ENCODE measurements around the gene ROR2. TPM values are rescaled to one million over a fixed set of nuclear protein-coding genes. Genes with fewer than 3 reads are reported as not detected.

The ROR2 gene
- total and polyA plus RNA-seq, 2 donors: 4.5 to 7.1 TPM

- Histone ChIP-seq H3K27me3 (ENCODE audit: control insufficient read depth in 2 of 2, insufficient read depth in 1 of 2, low read length in 1 of 2) (peaks cover 0 to 21% of the 10 kb centered on the region in 2 donors), H3K27ac (ENCODE audit: low read depth in 1 of 2, low read length in 1 of 2) (no peak overlapping the region), H3K9me3 (ENCODE audit: control insufficient read depth in 2 of 2, insufficient read depth in 1 of 2, low read length in 1 of 2) (no peaks in the 10 kb centered on the region), H3K4me1 (ENCODE audit: control insufficient read depth in 2 of 2, insufficient read depth in 2 of 2, low read length in 2 of 2) (peaks cover 0 to 7% of the 10 kb centered on the region in 2 donors), H3K4me3 (ENCODE audit: low read length in 2 of 2) (no peak overlapping the region), H3K36me3 (ENCODE audit: control insufficient read depth in 2 of 2, insufficient read depth in 2 of 2, low read length in 1 of 2) (no peaks in the 10 kb centered on the region)
- DNase-seq (ENCODE audit: low read depth in 6 of 9, low spot score in 9 of 9): no peak
- 94% methylated on average over 3 of the region's 3 CpGs for WGBS
Measured at GRCh38 chr9:91883503-91883902, 66.5 kb downstream of the ROR2 start.

GRCh38 chr9:91882627-91883026 lies 67.4 kb downstream of the ROR2 start:
- H3K9me3 ChIP-seq (ENCODE audit: control insufficient read depth in 2 of 2, insufficient read depth in 1 of 2, low read length in 1 of 2): no peaks in the 10 kb centered on the region
- 86% methylated on average over 4 of the region's 4 CpGs for WGBS
- H3K4me3 ChIP-seq (ENCODE audit: low read length in 2 of 2): no peak overlapping the region
- DNase-seq (ENCODE audit: low read depth in 6 of 9, low spot score in 9 of 9): no peak
- H3K4me1 ChIP-seq (ENCODE audit: control insufficient read depth in 2 of 2, insufficient read depth in 2 of 2, low read length in 2 of 2): peaks cover 0 to 7% of the 10 kb centered on the region in 2 donors
- no peak overlapping the region for H3K27ac ChIP-seq (ENCODE audit: low read depth in 1 of 2, low read length in 1 of 2)
- H3K36me3 ChIP-seq (ENCODE audit: control insufficient read depth in 2 of 2, insufficient read depth in 2 of 2, low read length in 1 of 2): no peaks in the 10 kb centered on the region
- peaks cover 0 to 21% of the 10 kb centered on the region in 2 donors for H3K27me3 ChIP-seq (ENCODE audit: control insufficient read depth in 2 of 2, insufficient read depth in 1 of 2, low read length in 1 of 2)

- no peak overlapping the region for H3K4me3 ChIP-seq (ENCODE audit: low read length in 2 of 2)
- no peaks in the 10 kb centered on the region for H3K36me3 ChIP-seq (ENCODE audit: control insufficient read depth in 2 of 2, insufficient read depth in 2 of 2, low read length in 1 of 2)
- H3K4me1 ChIP-seq (ENCODE audit: control insufficient read depth in 2 of 2, insufficient read depth in 2 of 2, low read length in 2 of 2): peaks cover 0 to 7% of the 10 kb centered on the region in 2 donors
- H3K27ac ChIP-seq (ENCODE audit: low read depth in 1 of 2, low read length in 1 of 2): no peak overlapping the region
- WGBS: 89% methylated on average over 3 of the region's 3 CpGs
- peaks cover 0 to 6% of the 10 kb centered on the region in 2 donors for H3K27me3 ChIP-seq (ENCODE audit: control insufficient read depth in 2 of 2, insufficient read depth in 1 of 2, low read length in 1 of 2)
- DNase-seq (ENCODE audit: low read depth in 6 of 9, low spot score in 9 of 9): no peak
- no peaks in the 10 kb centered on the region for H3K9me3 ChIP-seq (ENCODE audit: control insufficient read depth in 2 of 2, insufficient read depth in 1 of 2, low read length in 1 of 2)
Measured at GRCh38 chr9:91880378-91880972, 69.6 kb downstream of the ROR2 start.

GRCh38 chr9:91879231-91879630 lies 70.8 kb downstream of the ROR2 start:
- no peaks in the 10 kb centered on the region for H3K36me3 ChIP-seq (ENCODE audit: control insufficient read depth in 2 of 2, insufficient read depth in 2 of 2, low read length in 1 of 2)
- no peak overlapping the region for H3K4me3 ChIP-seq (ENCODE audit: low read length in 2 of 2)
- 96% methylated on average over 1 of the region's 1 CpG for WGBS
- no peak for DNase-seq (ENCODE audit: low read depth in 6 of 9, low spot score in 9 of 9)
- H3K4me1 ChIP-seq (ENCODE audit: control insufficient read depth in 2 of 2, insufficient read depth in 2 of 2, low read length in 2 of 2): no peaks in the 10 kb centered on the region
- no peaks in the 10 kb centered on the region for H3K9me3 ChIP-seq (ENCODE audit: control insufficient read depth in 2 of 2, insufficient read depth in 1 of 2, low read length in 1 of 2)
- no peak overlapping the region for H3K27ac ChIP-seq (ENCODE audit: low read depth in 1 of 2, low read length in 1 of 2)
- no peaks in the 10 kb centered on the region for H3K27me3 ChIP-seq (ENCODE audit: control insufficient read depth in 2 of 2, insufficient read depth in 1 of 2, low read length in 1 of 2)

GRCh38 chr9:91873637-91874051 lies 76.4 kb downstream of the ROR2 start:
- Histone ChIP-seq H3K27me3 (ENCODE audit: control insufficient read depth in 2 of 2, insufficient read depth in 1 of 2, low read length in 1 of 2) (no peaks in the 10 kb centered on the region), H3K4me3 (ENCODE audit: low read length in 2 of 2) (no peak overlapping the region), H3K27ac (ENCODE audit: low read depth in 1 of 2, low read length in 1 of 2) (peak overlapping the region; percentile 47 to 74), H3K4me1 (ENCODE audit: control insufficient read depth in 2 of 2, insufficient read depth in 2 of 2, low read length in 2 of 2) (peaks cover 0 to 10% of the 10 kb centered on the region in 2 donors), H3K36me3 (ENCODE audit: control insufficient read depth in 2 of 2, insufficient read depth in 2 of 2, low read length in 1 of 2) (no peaks in the 10 kb centered on the region), H3K9me3 (ENCODE audit: control insufficient read depth in 2 of 2, insufficient read depth in 1 of 2, low read length in 1 of 2) (no peaks in the 10 kb centered on the region)
- no peak for DNase-seq (ENCODE audit: low read depth in 6 of 9, low spot score in 9 of 9)
- 93% methylated on average over 6 of the region's 6 CpGs for WGBS

DNA sequence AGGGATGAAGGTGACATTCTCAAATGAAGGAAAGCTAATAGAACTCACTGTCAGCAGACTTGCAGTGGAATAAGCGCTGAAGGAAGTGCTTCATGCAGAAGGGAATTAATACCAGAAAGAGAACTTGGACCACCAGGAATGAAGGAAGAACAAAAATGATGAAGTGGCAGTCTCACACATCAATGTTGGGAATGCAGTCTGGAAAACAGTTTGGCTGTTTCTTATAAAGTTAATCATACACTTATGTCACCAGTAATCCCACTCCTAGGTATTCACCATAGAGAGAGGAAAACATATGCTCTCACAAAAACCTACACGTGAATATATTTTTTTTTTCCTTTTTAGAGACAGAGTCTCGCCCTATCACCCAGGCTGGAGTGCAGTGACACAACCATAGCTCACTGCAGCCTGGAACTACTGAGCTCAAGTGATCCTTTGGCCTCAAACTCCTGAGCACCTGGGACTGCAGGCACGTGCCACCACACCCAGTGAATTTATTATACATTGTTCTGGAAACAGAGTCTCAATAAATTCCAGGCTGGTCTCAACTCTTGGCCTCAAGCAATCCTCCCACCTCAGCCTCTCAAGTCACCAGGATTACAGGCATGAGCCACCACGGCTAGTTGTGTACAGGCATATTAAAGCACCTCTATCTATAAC lies 81.2 kb downstream of the ROR2 start:
- WGBS: 84% methylated on average over 5 of the region's 5 CpGs
- Histone ChIP-seq H3K9me3 (ENCODE audit: control insufficient read depth in 2 of 2, insufficient read depth in 1 of 2, low read length in 1 of 2) (no peaks in the 10 kb centered on the region), H3K36me3 (ENCODE audit: control insufficient read depth in 2 of 2, insufficient read depth in 2 of 2, low read length in 1 of 2) (no peaks in the 10 kb centered on the region), H3K4me3 (ENCODE audit: low read length in 2 of 2) (no peak overlapping the region), H3K27me3 (ENCODE audit: control insufficient read depth in 2 of 2, insufficient read depth in 1 of 2, low read length in 1 of 2) (no peaks in the 10 kb centered on the region), H3K4me1 (ENCODE audit: control insufficient read depth in 2 of 2, insufficient read depth in 2 of 2, low read length in 2 of 2) (peaks cover 0 to 18% of the 10 kb centered on the region in 2 donors), H3K27ac (ENCODE audit: low read depth in 1 of 2, low read length in 1 of 2) (no peak overlapping the region)
- DNase-seq (ENCODE audit: low read depth in 6 of 9, low spot score in 9 of 9): no peak

DNA sequence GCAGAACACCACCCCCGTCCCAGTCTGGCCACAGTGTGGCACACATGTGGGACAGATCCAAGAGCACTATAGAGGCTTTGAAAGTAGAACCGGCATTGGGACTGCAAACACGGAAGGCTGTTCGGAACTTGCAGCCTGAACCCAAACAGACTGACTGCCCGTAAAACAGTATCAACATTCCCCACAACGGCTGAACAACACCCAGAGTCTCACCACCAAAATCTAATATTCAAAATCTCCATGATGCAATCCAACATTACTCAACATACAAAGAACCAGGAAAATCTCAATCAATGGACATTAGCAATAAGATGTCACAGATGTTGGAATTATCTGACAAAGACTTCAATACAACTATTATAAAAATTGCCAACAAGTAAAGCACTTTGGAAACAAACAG lies 82.3 kb downstream of the ROR2 start:
- WGBS: 98% methylated on average over 6 of the region's 6 CpGs
- H3K27ac ChIP-seq (ENCODE audit: low read depth in 1 of 2, low read length in 1 of 2): no peak overlapping the region
- no peak for DNase-seq (ENCODE audit: low read depth in 6 of 9, low spot score in 9 of 9)

DNA sequence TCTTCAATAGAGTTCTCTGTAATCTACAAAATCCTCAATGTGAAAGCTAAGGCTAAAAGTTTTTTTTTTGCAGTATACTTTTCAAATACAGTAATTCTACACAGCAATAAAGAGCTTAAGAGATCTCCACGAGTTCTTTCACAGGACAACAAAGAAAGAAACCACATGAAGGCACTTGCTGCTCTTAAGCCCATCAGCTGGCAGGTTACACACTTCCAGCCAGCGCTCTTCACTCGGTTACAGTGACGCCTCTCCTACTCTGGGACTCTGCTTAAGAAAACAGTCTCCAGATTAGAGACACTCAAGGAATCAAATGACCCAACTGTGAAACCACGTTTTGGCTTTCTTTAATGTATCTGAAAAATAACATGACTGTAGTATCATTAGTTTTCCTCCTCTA lies 85.0 kb downstream of the ROR2 start:
- peak overlapping the region in 1 of 2 donors; percentile 23 for H3K27ac ChIP-seq (ENCODE audit: low read depth in 1 of 2, low read length in 1 of 2)
- H3K4me3 ChIP-seq (ENCODE audit: low read length in 2 of 2): no peak overlapping the region
- H3K27me3 ChIP-seq (ENCODE audit: control insufficient read depth in 2 of 2, insufficient read depth in 1 of 2, low read length in 1 of 2): no peaks in the 10 kb centered on the region
- peaks cover 0 to 11% of the 10 kb centered on the region in 2 donors for H3K4me1 ChIP-seq (ENCODE audit: control insufficient read depth in 2 of 2, insufficient read depth in 2 of 2, low read length in 2 of 2)
- no peaks in the 10 kb centered on the region for H3K36me3 ChIP-seq (ENCODE audit: control insufficient read depth in 2 of 2, insufficient read depth in 2 of 2, low read length in 1 of 2)
- 13% methylated on average over 5 of the region's 5 CpGs for WGBS
- peak in 5 of 9 donors; percentile 41 to 78 (median 53) for DNase-seq (ENCODE audit: low read depth in 6 of 9, low spot score in 9 of 9)
- no peaks in the 10 kb centered on the region for H3K9me3 ChIP-seq (ENCODE audit: control insufficient read depth in 2 of 2, insufficient read depth in 1 of 2, low read length in 1 of 2)

More for the DNA sequence above, 82.3 kb downstream of the ROR2 start:
- Histone ChIP-seq H3K27me3 (ENCODE audit: control insufficient read depth in 2 of 2, insufficient read depth in 1 of 2, low read length in 1 of 2) (no peaks in the 10 kb centered on the region), H3K4me1 (ENCODE audit: control insufficient read depth in 2 of 2, insufficient read depth in 2 of 2, low read length in 2 of 2) (peaks cover 0 to 11% of the 10 kb centered on the region in 2 donors), H3K9me3 (ENCODE audit: control insufficient read depth in 2 of 2, insufficient read depth in 1 of 2, low read length in 1 of 2) (no peaks in the 10 kb centered on the region), H3K36me3 (ENCODE audit: control insufficient read depth in 2 of 2, insufficient read depth in 2 of 2, low read length in 1 of 2) (no peaks in the 10 kb centered on the region), H3K4me3 (ENCODE audit: low read length in 2 of 2) (no peak overlapping the region)

GRCh38 chr9:91864380-91864779 lies 85.6 kb downstream of the ROR2 start:
- 87% methylated on average over 4 of the region's 4 CpGs for WGBS
- H3K9me3 ChIP-seq (ENCODE audit: control insufficient read depth in 2 of 2, insufficient read depth in 1 of 2, low read length in 1 of 2): no peaks in the 10 kb centered on the region
- no peaks in the 10 kb centered on the region for H3K36me3 ChIP-seq (ENCODE audit: control insufficient read depth in 2 of 2, insufficient read depth in 2 of 2, low read length in 1 of 2)
- H3K4me1 ChIP-seq (ENCODE audit: control insufficient read depth in 2 of 2, insufficient read depth in 2 of 2, low read length in 2 of 2): peaks cover 0 to 11% of the 10 kb centered on the region in 2 donors
- H3K4me3 ChIP-seq (ENCODE audit: low read length in 2 of 2): no peak overlapping the region
- no peaks in the 10 kb centered on the region for H3K27me3 ChIP-seq (ENCODE audit: control insufficient read depth in 2 of 2, insufficient read depth in 1 of 2, low read length in 1 of 2)
- DNase-seq (ENCODE audit: low read depth in 6 of 9, low spot score in 9 of 9): no peak
- no peak overlapping the region for H3K27ac ChIP-seq (ENCODE audit: low read depth in 1 of 2, low read length in 1 of 2)
